GM10248 (cell line): ENCODE measurements around the gene KDM6B.

Experiments
- CTCF ChIA-PET: fragments of 300-600 bp; sonication (Branson Sonifier 250); formaldehyde crosslinking; extraction: SDS; loops from one replicate; lab custom pipeline; 2021; ENCODE audit warnings: antibody characterized with exemption; lab: Yijun Ruan, JAX
- POLR2A ChIA-PET: fragments of 350-650 bp; sonication (Branson Sonifier 250); formaldehyde crosslinking; extraction: SDS; loops from one replicate; lab custom pipeline; 2020; ENCODE audit warnings: antibody characterized with exemption; lab: Yijun Ruan, JAX
- DNase-seq: peaks from one replicate; pipeline ENCODE4 v3.0.0; 2012; ENCODE audit errors: extremely low spot score
- CTCF ChIP-seq: IDR thresholded peaks from 2 replicates; pipeline ENCODE4 v1.5.1; 2012; ENCODE audit warnings: mild to moderate bottlenecking, low read depth; ENCODE audit errors: extremely low read depth, missing control alignments, control extremely low read depth

Gene KDM6B

GRCh38 chr17:7853691-7854038 lies 19.6 kb downstream of the KDM6B start:
- CTCF ChIA-PET, result interaction anchor here (0.6 to 1.2 kb wide), 2 partner anchors 19 to 22 kb away, joined by 3 read pairs; partner anchors contain the start of gene KDM6B
- no peak for DNase-seq
- no peak for TF ChIP-seq CTCF
- POLR2A ChIA-PET, result interaction anchor here (0.6 kb wide), 2 partner anchors 62 to 611 kb away, joined by 3 to 5 read pairs; partner anchors contain the start of gene RNF227

- ChIA-PET CTCF (interaction anchor here (1.2 kb wide), 1 partner anchor 20 kb away, joined by 3 read pairs; the partner anchor contains the start of gene KDM6B), POLR2A (no interaction called here)
- no peak for DNase-seq
- no peak for TF ChIP-seq CTCF
Measured at GRCh38 chr17:7854078-7854777, 20.2 kb downstream of the KDM6B start.

GRCh38 chr17:7854851-7855659 lies 21.0 kb downstream of the KDM6B start, which contains the start of gene TMEM88:
Gene TMEM88 (plus strand): TSS chr17:7855066. CDS start chr17:7855075, 9 bp downstream.
- POLR2A ChIA-PET, result no interaction called here
- no peak for DNase-seq
- TF ChIP-seq CTCF, result no peak
- CTCF ChIA-PET, result interaction anchor here (1.7 to 2.8 kb wide), 2 partner anchors 112 to 134 kb away, joined by 3 to 8 read pairs; no protein-coding TSS in a partner anchor

GRCh38 chr17:7855660-7856010 lies 21.6 kb downstream of the KDM6B start:
- no peak for DNase-seq
- ChIA-PET CTCF (interaction anchor here (0.9 to 2.8 kb wide), 3 partner anchors 20 to 133 kb away, joined by 3 to 8 read pairs (median 5); no protein-coding TSS in a partner anchor), POLR2A (no interaction called here)
- TF ChIP-seq CTCF, result no peak

GRCh38 chr17:7856011-7856810 lies 22.2 kb downstream of the KDM6B start:
- ChIA-PET POLR2A (interaction anchor here (1.0 to 1.2 kb wide), 3 partner anchors 9 to 13 kb away, joined by 4 to 14 read pairs (median 6); no protein-coding TSS in a partner anchor), CTCF (interaction anchor here (0.9 to 2.8 kb wide), 12 partner anchors 11 to 132 kb away, joined by 3 to 8 read pairs (median 6); no protein-coding TSS in a partner anchor)
- TF ChIP-seq CTCF, result no peak
- DNase-seq, result no peak
